GM23338 (cell line): ENCODE results near the gene ZNF235. TPM values are rescaled to one million over a fixed set of nuclear protein-coding genes. Genes with fewer than 3 reads are reported as not detected.

Source experiments
- ATAC-seq: fragments of 200-7000 bp; cut with Tn5 transposase; 3 replicates; pipeline ENCODE4 v1.9.1; 2020
- DNase-seq: peaks from one replicate; pipeline ENCODE4 v3.0.0-alpha.2; 2015; ENCODE audit warnings: low spot score
- H2AFZ ChIP-seq: fragments of 200-600 bp; sonication (generic); 2 replicates; pipeline ENCODE4 v1.8.0; 2016; ENCODE audit warnings: antibody characterized with exemption, mild to moderate bottlenecking, moderate library complexity
- H3F3A ChIP-seq: fragments of 200-600 bp; sonication (generic); replicated peaks from 2 replicates; pipeline ENCODE4 v1.8.0; 2017; ENCODE audit warnings: antibody characterized with exemption, mixed run types, low read depth
- H3K27ac ChIP-seq: fragments of 200-600 bp; sonication (generic); 2 replicates; pipeline ENCODE4 v1.6.1; 2016; ENCODE audit warnings: low read depth
- H3K27me3 ChIP-seq: fragments of 200-600 bp; sonication (generic); 2 replicates; pipeline ENCODE4 v1.8.0; 2016; ENCODE audit warnings: mild to moderate bottlenecking, mixed run types, moderate library complexity; ENCODE audit not compliant: insufficient read depth
- H3K36me3 ChIP-seq: fragments of 200-600 bp; sonication (generic); 2 replicates; pipeline ENCODE4 v1.8.0; 2016; ENCODE audit warnings: mild to moderate bottlenecking; ENCODE audit not compliant: insufficient read depth
- H3K4me1 ChIP-seq: fragments of 200-600 bp; sonication (generic); 2 replicates; pipeline ENCODE4 v1.8.0; 2016; ENCODE audit warnings: mild to moderate bottlenecking, moderate library complexity; ENCODE audit not compliant: insufficient read depth
- H3K4me2 ChIP-seq: fragments of 200-600 bp; sonication (generic); 2 replicates; pipeline ENCODE4 v1.7.1; 2017; ENCODE audit warnings: mixed run types
- H3K4me3 ChIP-seq: fragments of 200-600 bp; sonication (generic); 2 replicates; pipeline ENCODE4 v1.6.1; 2016; ENCODE audit warnings: mixed run types
- H3K79me2 ChIP-seq: fragments of 200-600 bp; sonication (generic); replicated peaks from 2 replicates; pipeline ENCODE4 v1.8.0; 2017; ENCODE audit warnings: mild to moderate bottlenecking; ENCODE audit not compliant: insufficient read depth
- H3K9me2 ChIP-seq: fragments of 200-600 bp; sonication (generic); 2 replicates; pipeline ENCODE4 v1.8.0; 2017; ENCODE audit not compliant: insufficient read depth
- H4K20me1 ChIP-seq: fragments of 200-600 bp; sonication (generic); replicated peaks from 2 replicates; pipeline ENCODE4 v1.8.0; 2017; ENCODE audit warnings: mild to moderate bottlenecking; ENCODE audit not compliant: insufficient read depth
- H3K27ac Mint-ChIP-seq: 2 replicates; pipeline ENCODE4 v1.8.0; 2020; ENCODE audit warnings: inconsistent platforms, mild to moderate bottlenecking, moderate library complexity, mixed read lengths
- H3K27me3 Mint-ChIP-seq: 3 replicates; pipeline ENCODE4 v1.8.0; 2022; ENCODE audit warnings: low read depth, mild to moderate bottlenecking, moderate library complexity, mixed read lengths, inconsistent platforms; ENCODE audit not compliant: insufficient read depth, poor library complexity
- H3K36me3 Mint-ChIP-seq: 3 replicates; pipeline ENCODE4 v1.8.0; 2021; ENCODE audit warnings: low read depth, mild to moderate bottlenecking, inconsistent platforms, moderate library complexity, mixed read lengths
- H3K4me1 Mint-ChIP-seq: 3 replicates; pipeline ENCODE4 v1.8.0; 2020; ENCODE audit warnings: mild to moderate bottlenecking, inconsistent platforms, mixed read lengths
- H3K4me3 Mint-ChIP-seq: 3 replicates; pipeline ENCODE4 v1.8.0; 2021; ENCODE audit warnings: moderate library complexity, mild to moderate bottlenecking, inconsistent platforms, mixed read lengths
- H3K9me3 Mint-ChIP-seq: 3 replicates; pipeline ENCODE4 v1.8.0; 2020; ENCODE audit warnings: moderate library complexity, mild to moderate bottlenecking, inconsistent platforms, mixed read lengths
- CREB1 ChIP-seq: fragments of 250-450 bp; sonication (Bioruptor Pico); IDR thresholded peaks from 2 replicates; pipeline ENCODE4 v1.5.0; 2020; ENCODE audit warnings: low read depth, mild to moderate bottlenecking, moderate library complexity
- CTCF ChIP-seq, 2 experiments: fragments of 200-600 bp in 1 of 2; sonication (generic) in 1 of 2; conservative IDR thresholded peaks; 2 replicates each; pipeline versions ENCODE4 v1.5.1 to v1.6.1; 2016 to 2017; ENCODE audit warnings: antibody characterized with exemption in 2 of 2, low read depth in 2 of 2, mild to moderate bottlenecking in 2 of 2, moderate library complexity in 1 of 2
- ETS1 ChIP-seq: IDR thresholded peaks from 2 replicates; pipeline ENCODE4 v1.6.1; 2016; ENCODE audit warnings: antibody characterized with exemption
- EZH2 ChIP-seq: fragments of 200-600 bp; sonication (generic); IDR thresholded peaks from one replicate; pipeline ENCODE4 v1.8.0; 2017; ENCODE audit warnings: antibody characterized with exemption, mild to moderate bottlenecking, low read depth; ENCODE audit not compliant: unreplicated experiment
- EZH2phosphoT487 ChIP-seq: fragments of 200-600 bp; sonication (generic); IDR thresholded peaks from one replicate; pipeline ENCODE4 v1.8.1; 2018; ENCODE audit warnings: antibody characterized with exemption; ENCODE audit not compliant: unreplicated experiment
- JUNB ChIP-seq: IDR thresholded peaks from one replicate; pipeline ENCODE4 v1.6.1; 2016; ENCODE audit warnings: antibody characterized with exemption; ENCODE audit not compliant: unreplicated experiment
- NANOG ChIP-seq: IDR thresholded peaks from 2 replicates; pipeline ENCODE4 v1.6.1; 2016; ENCODE audit warnings: antibody characterized with exemption, borderline replicate concordance
- POLR2AphosphoS5 ChIP-seq: IDR thresholded peaks from 2 replicates; pipeline ENCODE4 v1.6.1; 2016; ENCODE audit warnings: antibody characterized with exemption, low read depth
- REST ChIP-seq: IDR thresholded peaks from one replicate; pipeline ENCODE4 v1.6.1; 2018; ENCODE audit warnings: antibody characterized with exemption; ENCODE audit not compliant: unreplicated experiment
- STAT1 ChIP-seq: IDR thresholded peaks from one replicate; pipeline ENCODE4 v1.6.1; 2016; ENCODE audit warnings: antibody characterized with exemption; ENCODE audit not compliant: unreplicated experiment
- ZNF114 ChIP-seq: fragments of 250-450 bp; sonication (Bioruptor Pico); IDR thresholded peaks from 2 replicates; pipeline ENCODE4 v1.5.0; 2020; ENCODE audit warnings: mild to moderate bottlenecking, moderate library complexity
- ZNF331 ChIP-seq: fragments of 250-450 bp; sonication (Bioruptor Pico); IDR thresholded peaks from 2 replicates; pipeline ENCODE4 v1.5.0; 2020; ENCODE audit warnings: low read depth, mild to moderate bottlenecking, moderate library complexity
- ZNF462 ChIP-seq: fragments of 250-450 bp; sonication (Bioruptor Pico); IDR thresholded peaks from 2 replicates; pipeline ENCODE4 v1.5.0; 2020; ENCODE audit warnings: mild to moderate bottlenecking, moderate library complexity
- polyA plus RNA-seq: library from polyadenylated mRNA; unstranded; fragments of >200 nt; fragmentation: Nextera tagmentation; extraction: Ambion mirVana; gene quantifications from 2 replicates; pipeline ENCODE4 v1.2.1, GENCODE V29; 2016
- total RNA-seq: library from RNA; depleted of rRNA; stranded (reverse); fragments of >200 nt; shearing (Covaris generic); gene quantifications from 2 replicates; pipeline ENCODE4 v1.2.3, GENCODE V29; 2014

ZNF235 gene
- total and polyA plus RNA-seq, 2 experiments from 2014 or later = 5.0 to 5.1 TPM

GRCh38 chr19:44315883-44316282 lies 11.1 kb upstream of the ZNF235 start:
- no peak overlapping the region for H2AFZ ChIP-seq
- no peaks in the 10 kb centered on the region for H3K4me1 ChIP-seq
- peaks cover 2% of the 10 kb centered on the region for H3K27me3 Mint-ChIP-seq
- H3K27ac Mint-ChIP-seq = no peak overlapping the region
- no peak overlapping the region for H3K4me2 ChIP-seq
- no peaks in the 10 kb centered on the region for H3K4me1 Mint-ChIP-seq
- no peak overlapping the region for H3K4me3 Mint-ChIP-seq
- H3K36me3 ChIP-seq = peaks cover 2% of the 10 kb centered on the region; the same call in 1 of the 2 replicates
- no peaks in the 10 kb centered on the region for H3K79me2 ChIP-seq
- no peaks in the 10 kb centered on the region for H3K9me2 ChIP-seq
- H3K4me3 ChIP-seq = no peak overlapping the region
- no peak for ATAC-seq
- TF ChIP-seq EZH2 = no peak
- no peak for TF ChIP-seq POLR2AphosphoS5
- TF ChIP-seq CREB1 (CRISPR knock-in tag) = no peak
- no peak for TF ChIP-seq REST
- no peak for TF ChIP-seq ETS1
- no peak for TF ChIP-seq CTCF (conservative IDR thresholded peaks at IDR 0.05; ENCODE audit: low read depth in 2 of 2)
- TF ChIP-seq STAT1 = no peak
- no peak for TF ChIP-seq ZNF462 (CRISPR knock-in tag)
- TF ChIP-seq NANOG = no peak
- no peak for TF ChIP-seq JUNB
- TF ChIP-seq ZNF331 (CRISPR knock-in tag) = no peak
- no peak for TF ChIP-seq ZNF114
- no peak for TF ChIP-seq EZH2phosphoT487
- no peak overlapping the region for H3K27ac ChIP-seq
- no peak for DNase-seq
- H3K36me3 Mint-ChIP-seq = peaks cover 8% of the 10 kb centered on the region; the same call in 2 of the 3 replicates
- H3F3A ChIP-seq = no peaks in the 10 kb centered on the region
- peaks cover 88% of the 10 kb centered on the region for H3K9me3 Mint-ChIP-seq
- H4K20me1 ChIP-seq = no peaks in the 10 kb centered on the region
- H3K27me3 ChIP-seq = no peaks in the 10 kb centered on the region
